RWPE1 (cell line): Measurements from ENCODE around the gene NXPH3.

Experiments used
- CTCF ChIA-PET: fragments of 350-600 bp; sonication (Branson Sonifier 250); formaldehyde crosslinking; extraction: SDS; loops from one replicate; lab custom pipeline; 2021; lab: Yijun Ruan, JAX
- POLR2A ChIA-PET: fragments of 400-600 bp; formaldehyde crosslinking; extraction: SDS; loops from one replicate; lab custom pipeline; 2020; ENCODE audit warnings: antibody characterized with exemption; ENCODE audit not compliant: low non-redundant PET; lab: Yijun Ruan, JAX
- DNase-seq: peaks from one replicate; pipeline ENCODE4 v3.0.0; 2012; ENCODE audit warnings: low spot score
- H3K27ac ChIP-seq: fragments of 450-650 bp; 2 replicates; pipeline ENCODE4 v1.5.1; 2017
- TF ChIP-seq, protein P1 (sequence below): fragments of 450-650 bp; conservative IDR thresholded peaks from 2 replicates; pipeline ENCODE4 v1.5.1; 2017; ENCODE audit warnings: low read depth, mild to moderate bottlenecking

The NXPH3 gene

DNA sequence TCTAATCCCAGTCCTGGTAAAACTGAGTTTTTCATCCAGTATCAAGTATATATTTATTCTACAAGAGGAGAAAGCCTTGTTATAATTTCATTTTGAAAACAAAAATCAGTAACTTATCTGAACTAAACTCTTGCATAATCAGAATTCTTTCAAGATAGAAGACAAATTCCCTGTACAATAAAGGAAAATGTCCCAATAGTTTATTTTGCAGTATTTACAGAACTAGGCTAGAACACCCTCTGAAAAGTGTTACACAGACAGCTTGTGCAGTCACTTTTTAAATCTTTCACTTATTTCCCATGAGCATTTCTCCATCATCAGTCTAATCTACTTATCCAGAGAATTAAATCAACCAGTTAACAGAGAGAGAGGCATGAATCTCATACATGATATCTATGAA is 53.8 kb downstream of the NXPH3 start:
- TF ChIP-seq, protein P1, sequence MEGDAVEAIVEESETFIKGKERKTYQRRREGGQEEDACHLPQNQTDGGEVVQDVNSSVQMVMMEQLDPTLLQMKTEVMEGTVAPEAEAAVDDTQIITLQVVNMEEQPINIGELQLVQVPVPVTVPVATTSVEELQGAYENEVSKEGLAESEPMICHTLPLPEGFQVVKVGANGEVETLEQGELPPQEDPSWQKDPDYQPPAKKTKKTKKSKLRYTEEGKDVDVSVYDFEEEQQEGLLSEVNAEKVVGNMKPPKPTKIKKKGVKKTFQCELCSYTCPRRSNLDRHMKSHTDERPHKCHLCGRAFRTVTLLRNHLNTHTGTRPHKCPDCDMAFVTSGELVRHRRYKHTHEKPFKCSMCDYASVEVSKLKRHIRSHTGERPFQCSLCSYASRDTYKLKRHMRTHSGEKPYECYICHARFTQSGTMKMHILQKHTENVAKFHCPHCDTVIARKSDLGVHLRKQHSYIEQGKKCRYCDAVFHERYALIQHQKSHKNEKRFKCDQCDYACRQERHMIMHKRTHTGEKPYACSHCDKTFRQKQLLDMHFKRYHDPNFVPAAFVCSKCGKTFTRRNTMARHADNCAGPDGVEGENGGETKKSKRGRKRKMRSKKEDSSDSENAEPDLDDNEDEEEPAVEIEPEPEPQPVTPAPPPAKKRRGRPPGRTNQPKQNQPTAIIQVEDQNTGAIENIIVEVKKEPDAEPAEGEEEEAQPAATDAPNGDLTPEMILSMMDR = no peak
- POLR2A ChIA-PET = no interaction called here
- no peak overlapping the region for H3K27ac ChIP-seq
- DNase-seq = no peak
- CTCF ChIA-PET = no interaction called here

DNA sequence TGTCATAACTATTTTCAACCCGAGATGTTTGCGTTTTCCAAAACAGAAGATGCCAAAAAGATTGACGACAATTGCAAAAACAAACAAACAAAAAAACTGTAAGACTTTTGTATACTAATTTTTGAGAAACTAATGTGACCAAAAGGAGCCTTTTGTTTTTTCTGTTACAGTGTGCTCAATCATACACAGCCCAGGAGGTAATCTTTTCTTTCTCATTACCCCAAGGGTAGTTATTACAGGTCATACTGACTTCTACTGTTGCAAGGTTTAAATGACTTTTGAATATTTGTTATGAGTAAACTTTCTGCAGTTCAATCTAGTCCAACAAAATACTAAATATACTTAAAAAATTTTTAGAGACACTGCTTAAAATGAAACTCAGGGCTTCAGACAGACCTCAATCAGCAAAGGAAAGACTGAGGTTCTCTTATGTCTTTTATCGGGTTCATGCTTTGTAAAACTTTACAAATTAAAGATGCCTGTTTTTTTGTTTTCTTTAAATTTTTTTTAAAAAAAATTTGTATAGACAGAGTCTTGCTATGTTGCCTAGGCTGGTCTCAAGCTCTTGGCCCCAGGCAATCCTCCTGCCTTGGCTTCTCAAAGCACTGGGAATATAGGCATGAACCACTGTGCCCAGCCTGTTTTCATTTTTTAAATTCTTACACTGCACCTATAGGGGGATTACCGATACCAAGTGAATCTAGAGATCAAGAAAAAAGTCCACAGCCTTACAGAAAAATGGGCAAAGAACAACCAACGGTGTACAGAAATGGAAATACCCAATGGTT is 54.6 kb downstream of the NXPH3 start:
- POLR2A ChIA-PET = no interaction called here
- CTCF ChIA-PET = no interaction called here
- no peak overlapping the region for H3K27ac ChIP-seq
- TF ChIP-seq, protein P1 = no peak
- no peak for DNase-seq

DNA sequence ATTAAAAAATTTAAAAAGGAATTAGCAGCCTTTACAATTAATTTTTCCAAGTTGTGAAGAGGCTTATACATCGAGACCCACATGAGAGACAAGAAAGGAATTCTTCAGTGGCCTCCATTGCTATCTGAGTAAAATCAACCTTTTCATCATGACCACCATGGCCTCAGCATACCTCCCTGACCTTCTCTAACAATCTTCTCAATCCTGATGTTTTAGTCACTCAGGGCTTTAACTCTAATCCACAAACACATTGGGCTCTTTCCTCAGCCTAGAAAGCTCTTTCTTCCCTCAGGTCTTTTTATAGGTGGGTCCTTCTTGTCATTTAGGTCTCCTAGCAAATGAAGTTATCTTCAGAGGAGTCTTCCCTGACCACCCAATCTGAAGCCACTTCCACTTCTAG is 55.8 kb downstream of the NXPH3 start:
- DNase-seq = no peak
- ChIA-PET POLR2A (no interaction called here), CTCF (interaction anchor here (0.5 to 0.6 kb wide), 3 partner anchors 75 to 419 kb away, joined by 3 to 4 read pairs (median 3); no protein-coding TSS in a partner anchor)
- H3K27ac ChIP-seq = no peak overlapping the region
- TF ChIP-seq, protein P1 = no peak
